NCI-H510A treated with DMSO at 0.1 percent for 48 hours (cell line): ENCODE results near the gene CRYBG2.
A peak's percentile ranks its signal among the peaks of the same experiment; 100 is the strongest.

Experiments
- DNase-seq: peaks from one replicate; lab custom pipeline; 2025; lab: John Stamatoyannopoulos, UW

Gene CRYBG2

DNA sequence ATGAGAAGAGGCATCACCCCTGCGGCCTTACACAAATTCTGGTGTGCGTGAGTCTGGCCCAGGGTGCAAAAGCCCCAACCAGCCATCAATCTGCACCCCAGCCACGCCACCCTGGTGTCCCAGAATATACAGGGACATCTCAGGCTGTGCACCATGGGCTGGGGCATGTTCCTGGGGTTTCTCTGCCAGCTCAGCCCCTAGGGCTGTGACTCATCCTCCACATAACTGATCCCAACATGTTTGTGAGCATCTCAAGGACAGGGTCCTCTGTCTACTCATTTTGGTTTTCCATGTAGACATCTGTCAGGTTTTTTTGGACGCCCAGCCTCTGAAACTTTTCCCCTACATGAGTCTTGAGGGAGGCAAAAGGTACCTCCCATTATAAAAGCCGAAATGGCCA lies 18.1 kb upstream of the CRYBG2 start:
- DNase-seq = no peak

DNA sequence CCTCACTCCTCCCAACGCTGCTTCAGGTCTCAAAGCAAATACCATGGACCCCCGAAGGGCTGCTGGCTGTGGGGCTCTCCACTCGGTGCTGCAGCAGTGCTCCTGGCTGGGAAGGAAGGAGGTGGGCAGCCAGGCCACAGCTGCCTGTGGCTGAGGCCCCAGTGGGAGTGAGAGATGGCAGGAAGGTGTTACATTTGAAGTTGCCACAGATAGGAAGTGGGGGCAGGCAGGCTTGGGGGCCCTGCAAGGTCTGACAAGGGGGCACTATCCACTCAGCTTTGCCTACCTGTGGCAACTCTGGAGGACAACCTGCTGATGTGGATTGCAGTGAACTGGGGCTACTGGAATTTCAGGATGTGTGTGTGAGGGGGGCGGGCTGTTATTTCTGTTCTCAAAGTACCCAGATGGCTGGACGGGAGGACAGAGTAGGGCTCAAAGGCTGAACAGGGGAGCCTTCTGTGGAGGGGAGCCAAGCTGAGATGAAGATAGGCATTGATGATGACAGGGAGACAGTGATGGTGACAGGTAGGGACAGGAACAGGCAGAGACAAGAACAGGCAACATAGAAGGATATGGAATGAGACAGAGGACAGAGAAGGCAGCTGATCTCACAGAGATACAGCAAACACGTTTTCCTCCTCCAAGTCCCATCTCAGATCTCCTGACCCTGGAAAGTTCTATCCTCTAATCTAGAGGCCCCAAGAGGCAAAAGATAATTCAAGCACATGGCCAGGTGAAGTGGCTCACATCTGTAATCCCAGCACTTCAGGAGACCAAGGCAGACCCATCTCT lies 16.9 kb upstream of the CRYBG2 start:
- DNase-seq = no peak

DNA sequence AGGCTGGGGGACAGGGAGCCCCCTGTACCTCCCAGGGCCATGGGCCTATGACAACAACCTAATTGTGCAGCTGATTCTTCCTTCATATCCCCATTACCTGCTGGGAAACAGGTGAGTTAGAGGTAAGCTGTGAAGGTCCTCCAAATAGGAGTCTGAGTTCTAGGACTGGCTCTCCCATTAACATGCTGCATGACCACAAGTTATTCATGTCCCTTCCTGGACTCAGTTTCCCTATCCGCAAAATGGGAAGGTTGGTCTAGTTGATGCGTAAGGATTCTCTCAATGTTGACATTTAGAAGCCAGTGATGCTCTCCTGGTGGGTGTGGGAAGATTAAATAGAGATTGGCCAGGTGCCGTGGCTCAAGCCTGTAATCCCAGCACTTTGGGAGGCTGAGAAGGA lies 14.6 kb upstream of the CRYBG2 start:
- DNase-seq = no peak

DNA sequence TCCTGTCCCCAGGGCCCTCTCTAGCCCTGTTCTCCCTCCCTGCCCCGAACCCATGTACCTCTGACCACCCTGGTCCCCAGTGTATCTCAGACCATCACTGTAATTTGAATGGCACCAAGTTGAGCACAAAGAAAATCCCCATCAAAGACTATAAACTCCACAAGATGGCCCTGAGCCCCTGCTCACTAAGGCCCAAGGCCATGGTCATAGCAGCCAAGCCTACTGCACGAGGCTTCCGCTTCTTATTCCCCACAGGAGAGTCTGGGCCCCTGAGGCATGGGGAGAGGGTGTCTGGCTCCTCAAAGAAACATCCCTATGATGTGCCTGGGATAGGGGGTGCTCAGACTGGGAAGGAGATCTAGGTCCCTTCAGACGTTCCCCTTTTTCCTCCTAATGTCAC lies 14.1 kb upstream of the CRYBG2 start:
- no peak for DNase-seq

DNA sequence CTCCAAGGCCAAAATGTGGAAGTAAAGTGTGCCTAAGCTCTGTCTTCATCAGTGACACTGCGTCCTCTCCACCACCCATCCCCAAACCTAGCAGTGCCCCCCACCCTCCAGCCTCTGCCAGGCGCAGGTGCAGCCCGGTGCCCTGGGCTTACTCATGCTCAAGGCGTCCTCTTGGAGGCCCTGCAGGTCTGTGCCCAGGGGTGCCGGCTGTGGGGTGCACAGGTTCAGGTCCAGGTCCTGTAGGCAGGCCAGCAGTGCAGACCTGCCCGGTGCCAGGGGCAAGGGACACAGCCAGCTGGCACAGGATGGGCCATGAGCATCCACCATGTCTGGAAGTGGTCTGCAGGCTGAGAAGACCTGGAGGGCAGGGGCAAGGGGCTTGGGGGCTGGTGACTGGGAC lies 13.5 kb upstream of the CRYBG2 start:
- no peak for DNase-seq

DNA sequence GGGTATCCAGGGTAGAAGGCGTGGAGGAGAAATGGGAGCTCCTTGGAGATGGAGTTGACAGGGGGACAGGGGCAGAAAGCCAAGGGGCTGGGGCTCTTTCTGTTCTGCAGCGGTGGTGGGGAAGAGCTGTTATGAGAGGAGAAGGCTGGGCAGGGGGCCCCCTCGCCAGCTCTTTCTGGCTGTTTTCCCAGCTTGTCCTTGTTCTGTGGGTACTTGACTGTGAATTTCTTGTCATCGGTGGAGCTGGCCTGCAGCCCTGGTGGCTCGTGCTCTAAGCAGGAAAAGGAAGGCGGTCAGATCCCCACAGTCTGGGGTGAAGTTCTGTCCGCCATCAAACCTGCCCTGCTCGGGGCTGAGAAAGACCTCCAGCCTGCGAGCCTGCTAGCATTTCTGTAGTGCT lies 11.0 kb upstream of the CRYBG2 start:
- DNase-seq = no peak

DNA sequence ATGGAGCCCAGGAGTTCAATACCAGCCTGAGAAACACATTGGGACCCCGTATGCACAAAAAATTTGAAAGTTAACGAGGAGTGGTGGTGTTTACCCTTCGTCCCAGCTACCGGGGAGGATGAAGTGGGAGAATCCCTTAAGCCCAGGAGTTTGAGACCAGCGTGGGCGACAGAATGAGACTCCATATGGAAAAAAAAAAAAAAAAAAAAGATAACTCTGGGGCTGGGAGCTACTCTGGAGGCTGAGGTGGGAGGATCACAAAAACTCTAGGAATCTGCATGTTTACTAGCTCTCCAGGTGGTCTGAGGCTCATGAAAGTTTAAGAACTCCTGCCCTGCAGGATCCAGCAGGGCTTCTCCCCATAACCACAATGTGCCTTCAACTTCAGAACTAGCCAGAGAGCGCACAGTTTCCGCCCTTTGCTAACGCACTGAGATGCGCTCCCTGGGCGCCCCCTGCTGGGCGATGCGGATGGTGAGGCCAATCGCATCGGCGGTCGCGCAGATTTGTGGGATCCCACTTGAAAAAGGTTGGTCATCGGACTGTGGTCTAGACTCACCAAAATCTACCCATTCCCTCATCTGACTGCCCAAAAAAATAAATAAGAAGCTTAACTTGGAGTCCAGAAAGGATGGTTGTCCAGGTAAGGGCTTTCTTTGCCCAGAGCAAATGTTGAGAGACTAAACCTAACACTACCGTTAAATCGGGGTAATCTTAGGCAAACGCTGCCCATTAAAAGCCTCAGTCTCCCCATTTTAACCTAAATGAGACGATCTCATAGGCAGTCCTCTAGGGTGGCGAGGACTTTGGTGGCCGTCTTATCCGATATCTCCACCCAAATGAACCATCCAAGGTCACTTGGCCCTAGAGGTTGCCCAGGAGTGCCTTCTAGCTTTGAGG lies 9.9 kb upstream of the CRYBG2 start:
- peak; percentile 81 for DNase-seq

DNA sequence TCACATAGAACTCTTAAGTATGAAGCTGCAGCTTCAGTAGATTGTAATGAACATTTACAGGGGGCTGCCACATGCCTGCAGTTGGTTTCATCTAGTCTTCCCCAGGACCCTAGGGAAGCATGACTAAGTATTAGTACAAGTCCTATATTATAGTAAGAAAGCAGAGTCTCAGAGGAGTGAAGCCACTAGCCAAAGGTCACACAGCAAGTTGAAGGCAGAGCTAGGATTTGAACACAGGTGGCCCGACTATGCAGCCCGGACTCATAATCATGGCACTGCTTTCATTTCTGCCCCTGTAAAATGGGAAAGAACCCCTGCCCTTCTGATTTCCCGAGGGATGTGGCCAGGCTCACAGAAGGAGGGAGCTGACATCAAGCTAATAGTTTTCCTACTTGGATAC lies 8.4 kb upstream of the CRYBG2 start:
- DNase-seq = no peak

DNA sequence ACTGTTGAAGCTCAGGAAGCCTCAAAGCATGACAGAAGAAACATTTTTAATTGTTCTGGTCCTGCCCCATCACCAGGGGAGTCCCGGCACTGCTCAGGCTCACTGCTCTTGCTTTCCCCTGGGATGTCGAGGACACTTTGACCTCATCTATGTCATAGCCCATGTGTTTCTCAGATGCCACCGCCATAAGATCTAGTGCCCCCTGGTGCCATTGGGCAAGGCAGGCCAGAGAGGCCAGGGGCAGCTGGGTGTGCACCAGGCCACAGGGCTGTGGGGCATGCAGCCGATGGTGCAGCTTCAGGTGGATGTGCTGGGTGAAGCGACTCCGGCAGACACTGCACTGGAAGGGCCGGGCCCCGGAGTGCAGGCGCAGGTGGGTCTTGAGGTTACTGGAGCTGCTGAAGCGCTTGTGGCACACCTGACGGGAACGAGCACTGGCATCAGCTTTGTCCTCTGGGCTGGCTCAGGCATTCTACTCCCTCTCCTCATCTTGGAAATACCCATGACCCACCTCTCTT lies 7.7 kb upstream of the CRYBG2 start:
- DNase-seq = no peak

DNA sequence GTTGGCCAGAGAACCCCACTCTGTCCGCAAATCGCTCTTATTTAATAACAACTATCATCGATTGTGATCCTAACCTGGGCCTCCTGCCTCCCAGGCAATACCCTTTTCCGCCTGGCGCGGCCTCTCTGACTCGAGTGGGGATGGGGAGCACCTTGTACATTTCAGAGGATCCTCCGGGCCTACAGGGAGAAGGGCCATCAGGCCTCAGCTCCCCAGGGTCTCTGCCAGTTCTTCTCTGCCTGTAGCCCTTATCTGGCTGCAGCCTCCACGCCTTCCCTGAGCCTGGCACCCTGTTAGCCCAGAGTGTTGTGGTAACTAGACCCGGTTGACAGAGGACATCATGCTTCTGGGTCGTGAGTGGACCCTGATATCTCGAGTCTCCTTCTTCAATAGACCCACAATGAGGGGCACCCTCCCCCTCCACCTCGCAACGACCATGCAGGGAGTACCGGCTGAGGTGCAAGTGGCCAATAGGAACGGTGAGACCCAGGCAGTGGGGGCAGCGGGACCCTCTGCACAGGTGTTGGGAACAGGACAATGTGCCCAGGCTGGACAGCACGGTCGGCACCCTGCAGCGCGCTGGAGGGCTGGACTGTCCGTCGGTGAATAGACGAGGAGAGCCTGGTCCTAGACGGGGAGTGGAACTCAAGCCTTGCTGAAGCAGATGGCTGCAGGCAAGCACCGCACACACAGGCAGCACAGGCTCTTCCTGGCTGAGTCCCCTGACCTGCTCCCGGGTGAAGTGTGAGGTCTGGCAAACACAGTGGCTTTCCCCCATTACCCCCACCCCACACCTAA lies 7.1 kb upstream of the CRYBG2 start:
- DNase-seq = no peak

DNA sequence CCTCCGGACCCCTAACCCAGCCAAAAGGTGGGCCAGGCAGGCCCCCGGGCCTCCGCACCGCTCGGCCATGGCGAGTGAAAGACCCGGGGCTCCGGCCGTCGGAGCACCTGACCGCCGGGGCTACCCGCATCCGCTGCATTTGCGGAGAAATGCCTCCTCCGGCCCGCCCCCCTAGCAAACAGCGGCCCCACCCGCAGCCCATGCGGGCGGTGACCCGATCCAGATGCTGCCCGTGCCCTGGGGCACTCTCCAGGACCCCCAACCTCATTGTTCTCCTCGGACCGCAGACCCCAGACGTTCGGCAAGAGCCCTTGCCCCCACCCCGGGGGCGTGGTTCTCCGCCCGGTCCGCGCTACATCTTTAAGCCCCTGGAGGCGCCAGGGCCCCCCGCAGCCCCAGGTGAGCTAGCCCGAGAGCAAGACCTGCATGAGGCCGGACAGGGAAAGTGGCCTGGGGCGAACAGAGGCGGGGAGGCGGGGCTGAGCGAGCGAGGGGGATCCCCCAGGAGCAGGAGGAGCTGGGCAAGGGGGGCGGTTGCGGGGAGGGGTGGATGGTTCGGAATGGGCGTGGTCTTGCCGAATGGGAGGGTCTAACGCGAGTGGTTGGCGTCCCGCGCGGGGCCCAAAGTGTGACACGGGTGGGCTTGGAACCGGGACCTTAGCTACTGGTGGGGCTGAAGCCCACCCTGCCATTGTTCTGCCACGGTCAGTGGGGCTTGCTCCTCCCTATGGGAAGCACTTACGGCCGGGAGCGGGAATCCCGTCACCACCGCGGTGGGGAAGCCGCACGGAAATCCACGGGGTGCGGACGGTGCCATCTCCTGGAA lies 6.3 kb upstream of the CRYBG2 start:
- no peak for DNase-seq

DNA sequence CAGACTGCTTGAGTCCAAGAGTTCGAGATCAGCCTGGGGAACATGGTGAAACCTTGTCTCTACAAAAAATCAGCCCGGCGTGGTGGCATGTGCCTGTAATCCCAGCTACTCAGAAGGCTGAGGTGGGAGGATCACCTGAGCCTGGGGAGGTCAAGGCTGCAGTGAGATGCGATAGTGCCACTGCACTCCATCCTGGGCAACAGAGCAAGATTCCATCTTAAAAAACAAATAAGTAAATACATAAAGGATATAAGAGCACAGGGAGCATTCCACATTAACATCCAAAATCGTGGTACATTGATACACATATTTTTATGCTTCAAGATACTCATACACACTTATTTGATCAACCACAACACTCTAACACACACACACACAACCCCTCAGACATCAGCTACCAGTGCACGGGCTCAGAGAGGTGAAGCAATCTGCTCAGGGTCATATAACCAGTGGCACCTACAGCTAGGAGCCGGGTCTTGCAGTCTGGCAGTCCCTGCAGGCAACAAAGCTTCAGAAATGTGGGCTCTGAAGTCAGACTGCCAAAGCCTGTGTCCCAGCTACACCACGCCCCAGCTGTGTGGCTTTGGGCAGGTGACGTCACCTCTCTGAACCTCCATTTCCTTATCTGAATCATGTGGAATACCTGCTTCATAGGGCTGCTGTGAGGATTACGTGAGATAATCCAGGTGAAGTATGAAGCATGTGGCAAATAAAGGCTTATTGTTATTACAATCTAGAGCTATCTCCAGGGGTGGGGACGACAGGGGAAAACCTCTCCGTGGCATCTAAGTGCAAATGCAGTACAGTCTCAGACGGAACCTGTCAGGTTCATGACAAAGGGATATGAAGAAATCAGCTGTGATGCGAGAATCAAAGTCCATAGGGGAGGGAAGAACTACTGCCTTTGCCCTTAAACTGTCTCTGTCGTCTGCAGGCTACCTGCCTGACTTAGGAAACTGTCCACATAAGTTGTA lies 4.8 kb upstream of the CRYBG2 start:
- DNase-seq = no peak

DNA sequence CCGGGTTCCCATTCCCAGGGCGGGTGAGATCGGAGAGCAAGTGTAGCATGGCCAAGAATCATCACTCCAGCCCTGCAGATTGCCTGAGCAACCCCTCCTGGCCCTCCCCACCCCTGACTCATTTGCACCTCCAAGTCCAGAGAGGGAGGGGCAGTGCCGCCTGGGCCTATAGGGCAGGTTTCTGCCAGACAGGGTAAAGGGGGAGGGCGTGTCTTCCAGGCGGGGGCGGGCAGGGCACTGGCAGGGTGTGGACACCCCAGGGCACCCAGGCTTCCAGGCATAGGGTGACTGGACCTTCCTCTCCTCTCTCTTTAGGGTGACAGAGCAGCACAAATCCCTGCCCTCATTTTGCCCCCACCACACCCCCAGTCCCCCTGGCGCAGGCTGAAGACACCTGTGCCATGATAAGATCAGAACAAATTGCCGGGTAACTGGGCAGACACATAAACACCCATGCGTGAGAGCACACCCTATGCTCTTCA lies 3.2 kb upstream of the CRYBG2 start:
- no peak for DNase-seq

DNA sequence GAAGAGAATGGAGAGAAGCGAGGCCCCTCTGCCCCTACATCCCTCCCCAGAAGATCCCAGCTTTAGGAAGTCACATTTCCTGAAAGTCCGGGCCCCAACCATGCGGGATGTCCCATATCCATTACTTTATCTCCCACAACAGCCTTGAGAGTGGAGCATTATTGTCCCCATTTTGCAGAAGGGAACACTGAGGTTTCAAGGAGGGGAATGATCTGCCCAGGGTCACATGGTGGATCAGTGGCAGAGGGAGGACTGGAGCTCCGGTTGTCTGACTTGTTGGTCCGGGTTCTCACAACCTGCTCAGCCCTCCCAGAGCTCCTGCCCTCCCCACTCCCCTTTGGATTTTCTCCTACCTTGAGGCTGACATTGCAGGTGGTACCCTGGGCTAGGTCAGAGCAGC lies 2.2 kb upstream of the CRYBG2 start:
- DNase-seq = no peak

DNA sequence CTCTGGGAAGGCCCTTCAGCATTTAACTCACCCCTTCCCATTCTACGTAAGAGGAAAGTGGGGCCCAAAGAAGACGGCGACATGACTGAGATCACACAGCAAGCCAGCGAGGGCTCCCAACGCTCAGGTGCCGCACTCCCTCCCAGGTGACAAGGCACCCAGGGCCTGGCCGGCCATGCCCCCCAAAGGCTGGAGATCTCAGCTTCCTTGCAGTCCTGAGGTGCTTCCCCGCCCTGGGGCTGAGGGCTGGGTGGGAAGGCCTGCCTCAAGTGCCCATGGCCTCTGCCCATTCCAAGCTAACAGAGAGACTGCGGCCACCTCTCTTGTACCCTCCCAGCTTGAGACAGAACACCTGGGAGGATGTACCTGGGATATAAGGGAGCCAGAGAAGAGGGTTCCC lies 1.0 kb upstream of the CRYBG2 start:
- no peak for DNase-seq

DNA sequence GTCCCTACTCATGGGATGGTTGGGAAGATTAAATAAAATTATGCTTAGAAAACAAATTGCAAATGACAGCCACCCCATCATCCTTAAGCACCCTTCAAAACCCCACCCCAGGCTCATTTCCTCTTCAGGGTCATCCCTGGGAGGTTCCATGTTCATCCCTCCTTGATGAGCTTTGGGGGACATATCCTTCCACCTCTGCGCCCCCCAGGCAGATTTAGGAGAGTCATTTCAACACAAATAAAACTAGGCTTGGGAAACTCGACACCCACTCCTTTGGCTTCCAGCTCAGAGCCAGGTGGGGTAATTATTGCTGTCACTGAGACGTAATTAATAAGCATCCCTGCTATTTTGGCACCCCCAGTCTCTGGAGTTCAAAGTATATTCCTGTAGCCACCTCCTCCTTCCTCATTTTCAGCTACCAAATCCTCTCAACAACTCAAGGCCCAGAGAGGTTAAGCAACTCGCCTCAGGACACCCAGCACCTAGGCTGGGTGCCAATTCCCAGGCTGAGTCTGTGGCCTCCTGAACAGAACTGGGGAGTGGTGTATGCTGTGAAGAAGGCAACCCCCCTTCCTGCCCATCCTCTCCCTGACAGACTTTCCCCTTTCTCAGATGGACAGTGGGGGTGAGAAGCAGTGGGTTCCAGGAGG lies 595 bp downstream of the CRYBG2 start:
- DNase-seq = no peak

DNA sequence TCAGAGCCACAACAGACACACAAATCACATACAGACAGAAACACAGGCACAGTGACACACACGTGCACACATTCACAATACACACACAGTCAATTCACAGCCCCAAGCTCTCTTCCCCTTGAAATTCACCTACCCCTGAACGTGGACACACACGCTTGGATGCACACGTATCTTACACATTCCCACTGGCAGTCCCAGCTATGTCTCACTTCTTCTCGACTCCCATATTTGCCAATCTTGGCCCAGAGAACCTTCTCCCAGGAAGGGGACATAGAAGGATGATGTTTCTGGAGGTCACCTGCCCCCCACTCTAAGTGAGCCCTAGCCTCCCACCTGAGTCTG lies 1.6 kb downstream of the CRYBG2 start:
- no peak for DNase-seq

DNA sequence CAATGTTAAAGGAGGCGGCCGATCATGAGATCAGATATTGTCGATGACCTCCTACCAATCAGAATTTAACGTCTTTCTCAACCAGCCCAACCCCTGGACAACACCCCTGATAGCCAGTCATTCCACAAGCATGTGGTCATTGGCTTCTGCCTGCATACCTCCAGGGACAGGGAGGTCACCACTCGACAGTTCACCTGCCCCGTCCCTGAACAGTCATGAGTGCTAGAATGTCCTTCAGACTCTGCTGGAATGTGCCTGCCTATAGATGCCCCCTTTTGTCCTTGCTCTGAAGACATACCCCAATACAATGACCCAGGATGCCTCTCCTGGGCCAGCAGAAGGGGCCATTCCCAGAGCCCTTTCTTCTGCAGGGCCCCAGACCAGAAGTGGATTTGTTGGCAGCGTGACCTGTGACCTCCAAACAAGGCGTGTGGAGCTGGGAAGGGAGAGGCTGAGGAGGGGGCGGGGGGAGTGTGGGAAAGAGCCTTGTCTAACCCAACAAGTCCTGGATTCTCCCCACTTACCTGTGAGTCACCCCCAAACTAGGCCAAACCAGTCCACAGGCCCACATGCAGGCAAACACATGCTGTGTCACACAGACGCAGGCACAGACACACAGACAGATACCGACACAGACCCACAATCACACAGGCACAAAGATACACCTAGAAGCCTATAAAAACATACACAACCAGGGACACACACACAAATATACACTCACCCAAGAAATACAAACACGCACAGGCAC lies 2.2 kb downstream of the CRYBG2 start:
- no peak for DNase-seq
